ENCODE data around the gene RSPO4. TPM values are rescaled to one million over a fixed set of nuclear protein-coding genes. Genes with fewer than 3 reads are reported as not detected.

RSPO4 gene
- total and polyA plus RNA-seq, 9 donors: 0.04 to 0.53 (median 0.31) TPM; not detected in 4

- Histone ChIP-seq H3K4me1 (ENCODE audit: insufficient read depth) (no peaks in the 10 kb centered on the region), H3K4me3 (no peak overlapping the region), H3K27ac (no peak overlapping the region), H3K27me3 (no peaks in the 10 kb centered on the region), H3K36me3 (no peaks in the 10 kb centered on the region), H3K9me3 (no peaks in the 10 kb centered on the region)
- DNase-seq: no peak
- intact Hi-C loops (cut with DNase I): no loop called here
- 68 to 75% (median 71%) methylated on average over 4 to 8 of the region's 8 CpGs for WGBS, 3 donors
- TF ChIP-seq POLR2A (IDR thresholded peaks at IDR 0.05) (no peak), CTCF (IDR thresholded peaks at IDR 0.05) (no peak), EP300 (IDR thresholded peaks at IDR 0.05) (no peak)
Observed at GRCh38 chr20:946826-947225, 55.3 kb downstream of the RSPO4 start.

- Histone ChIP-seq H3K36me3 (no peaks in the 10 kb centered on the region), H3K4me3 (no peak overlapping the region), H3K27ac (no peak overlapping the region), H3K9me3 (no peaks in the 10 kb centered on the region), H3K4me1 (ENCODE audit: insufficient read depth) (no peaks in the 10 kb centered on the region), H3K27me3 (no peaks in the 10 kb centered on the region)
- TF ChIP-seq CTCF (IDR thresholded peaks at IDR 0.05): no peak
- TF ChIP-seq POLR2A (IDR thresholded peaks at IDR 0.05): no peak
- no peak for TF ChIP-seq EP300 (IDR thresholded peaks at IDR 0.05)
- intact Hi-C loops (cut with DNase I): no loop called here
- DNase-seq: no peak
- 88 to 92% (median 89%) methylated on average over 13 of the region's 13 CpGs for WGBS, 3 donors
Observed at GRCh38 chr20:945841-946240, 56.3 kb downstream of the RSPO4 start.

- Histone ChIP-seq H3K4me3 (no peak overlapping the region), H3K36me3 (no peaks in the 10 kb centered on the region), H3K27ac (no peak overlapping the region), H3K27me3 (no peaks in the 10 kb centered on the region), H3K4me1 (ENCODE audit: insufficient read depth) (no peaks in the 10 kb centered on the region), H3K9me3 (no peaks in the 10 kb centered on the region)
- DNase-seq: no peak
- WGBS, 3 donors: 62 to 70% (median 69%) methylated on average over 13 of the region's 13 CpGs
- TF ChIP-seq EP300 (IDR thresholded peaks at IDR 0.05): no peak
- intact Hi-C loops (cut with DNase I): no loop called here
Observed at GRCh38 chr20:944774-945410, 57.2 kb downstream of the RSPO4 start.

GRCh38 chr20:944148-944547 is 58.0 kb downstream of the RSPO4 start:
- no peak for DNase-seq
- Histone ChIP-seq H3K9me3 (no peaks in the 10 kb centered on the region), H3K4me3 (no peak overlapping the region), H3K27ac (no peak overlapping the region), H3K36me3 (no peaks in the 10 kb centered on the region), H3K27me3 (no peaks in the 10 kb centered on the region), H3K4me1 (ENCODE audit: insufficient read depth) (no peaks in the 10 kb centered on the region)
- WGBS, 3 donors: 82 to 84% (median 84%) methylated on average over 9 of the region's 9 CpGs
- TF ChIP-seq EP300 (IDR thresholded peaks at IDR 0.05) (no peak), POLR2A (IDR thresholded peaks at IDR 0.05) (no peak), CTCF (IDR thresholded peaks at IDR 0.05) (no peak)
- intact Hi-C loops (cut with DNase I): no loop called here

- intact Hi-C loops (cut with DNase I): no loop called here
- no peak for TF ChIP-seq POLR2A (IDR thresholded peaks at IDR 0.05)
- TF ChIP-seq EP300 (IDR thresholded peaks at IDR 0.05): no peak
- no peak for TF ChIP-seq CTCF (IDR thresholded peaks at IDR 0.05)
- H3K27me3 ChIP-seq: no peaks in the 10 kb centered on the region
- H3K36me3 ChIP-seq: no peaks in the 10 kb centered on the region
- DNase-seq: no peak
- H3K4me3 ChIP-seq: no peak overlapping the region
- no peaks in the 10 kb centered on the region for H3K4me1 ChIP-seq (ENCODE audit: insufficient read depth)
- no peaks in the 10 kb centered on the region for H3K9me3 ChIP-seq
- no peak overlapping the region for H3K27ac ChIP-seq
- WGBS, 3 donors: 88 to 95% (median 89%) methylated on average over 7 of the region's 7 CpGs
Observed at GRCh38 chr20:942611-943010, 59.5 kb downstream of the RSPO4 start.
